ENCODE results near the gene WNT11. TPM values are rescaled to one million over a fixed set of nuclear protein-coding genes. Genes with fewer than 3 reads are reported as not detected.
A peak's percentile ranks its signal among the peaks of the same experiment; 100 is the strongest.

The WNT11 gene
- polyA plus RNA-seq, 4 donors, result 2.1 to 7.3 (median 3.9) TPM

DNA sequence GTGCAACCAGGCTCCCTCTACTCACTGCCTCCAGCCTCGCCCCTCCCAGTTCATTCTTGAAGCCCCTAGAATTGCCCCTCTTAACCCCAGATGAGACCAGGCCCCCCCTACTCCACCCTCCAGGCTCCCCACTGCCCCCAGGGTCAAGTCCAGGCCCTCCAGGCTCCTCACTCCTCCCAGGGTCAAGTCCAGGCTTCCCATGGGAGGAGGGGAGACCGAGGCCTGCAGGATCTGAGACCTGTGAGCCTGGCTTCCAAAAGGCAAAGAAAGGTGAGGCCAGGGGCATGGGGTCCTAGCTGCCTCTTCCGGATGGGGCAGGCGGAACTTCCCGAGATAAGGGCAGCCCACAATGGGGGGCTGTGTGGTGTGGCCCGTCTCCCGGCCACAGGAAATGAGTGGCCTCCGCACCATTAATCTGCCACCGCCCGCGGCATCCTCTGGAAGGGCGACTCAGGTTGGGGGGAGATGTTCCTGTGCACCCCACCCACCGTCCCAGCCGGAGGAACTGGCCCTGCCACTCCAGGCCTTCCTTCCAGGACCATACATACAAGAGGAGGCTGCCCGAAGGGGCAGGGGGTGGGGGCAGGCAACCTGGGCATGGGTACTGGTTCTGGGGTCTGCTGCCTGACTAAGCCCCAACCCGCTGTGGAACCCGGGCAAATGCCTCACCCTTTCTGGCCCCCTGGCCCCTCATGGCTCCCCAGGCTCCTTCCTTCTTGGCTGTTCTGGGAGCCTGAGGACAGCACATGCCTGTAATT lies 35.1 kb upstream of the WNT11 start:
- H3K4me3 ChIP-seq (ENCODE audit: low read depth in 1 of 3, low read length in 3 of 3), result no peak overlapping the region
- H3K27ac ChIP-seq (ENCODE audit: low read depth in 1 of 3, low read length in 2 of 3), result no peak overlapping the region
- no peaks in the 10 kb centered on the region for H3K36me3 ChIP-seq (ENCODE audit: control insufficient read depth in 3 of 3, insufficient read depth in 2 of 3, low read depth in 1 of 3, low read length in 3 of 3)
- FAIRE-seq (no peak), DNase-seq (no peak)
- WGBS, 3 donors, result 82 to 89% (median 86%) methylated on average over 8 to 17 of the region's 17 CpGs
- H3K9me3 ChIP-seq (ENCODE audit: control insufficient read depth in 2 of 2, insufficient read depth in 1 of 2, low read depth in 1 of 2, low read length in 1 of 2), result no peaks in the 10 kb centered on the region
- peaks cover 0 to 7% (median 0%) of the 10 kb centered on the region in 3 donors for H3K27me3 ChIP-seq (ENCODE audit: control insufficient read depth in 3 of 3, insufficient read depth in 3 of 3, low read length in 3 of 3)
- peaks cover 0 to 5% (median 0%) of the 10 kb centered on the region in 3 donors for H3K4me1 ChIP-seq (ENCODE audit: control insufficient read depth in 3 of 3, insufficient read depth in 2 of 3, low read depth in 1 of 3, low read length in 2 of 3)

DNA sequence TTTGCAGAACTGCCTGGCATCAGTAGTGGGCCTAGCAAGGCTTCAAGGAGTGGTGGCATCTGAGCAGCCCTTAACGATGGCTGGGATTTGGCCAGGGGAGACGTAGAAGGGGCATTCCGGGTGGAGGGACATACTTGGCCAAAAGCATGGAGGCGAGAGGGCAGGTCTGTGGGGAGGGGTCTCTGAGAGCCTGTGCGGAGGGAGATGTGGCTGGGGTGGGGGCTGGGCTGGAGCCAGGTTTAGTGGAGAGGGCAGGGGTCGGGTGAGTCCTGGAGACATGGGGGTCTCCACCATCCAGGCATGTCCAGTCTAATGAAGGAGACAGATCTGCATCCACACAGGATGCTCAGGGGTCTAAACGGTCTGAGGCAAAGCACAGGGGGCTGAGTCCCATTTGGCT lies 34.4 kb upstream of the WNT11 start:
- 90 to 93% (median 90%) methylated on average over 7 of the region's 7 CpGs for WGBS, 3 donors
- Histone ChIP-seq H3K4me3 (ENCODE audit: low read depth in 1 of 3, low read length in 3 of 3) (no peak overlapping the region), H3K27me3 (ENCODE audit: control insufficient read depth in 3 of 3, insufficient read depth in 3 of 3, low read length in 3 of 3) (peaks cover 0 to 7% (median 0%) of the 10 kb centered on the region in 3 donors), H3K27ac (ENCODE audit: low read depth in 1 of 3, low read length in 2 of 3) (no peak overlapping the region), H3K4me1 (ENCODE audit: control insufficient read depth in 3 of 3, insufficient read depth in 2 of 3, low read depth in 1 of 3, low read length in 2 of 3) (peaks cover 0 to 5% (median 0%) of the 10 kb centered on the region in 3 donors), H3K36me3 (ENCODE audit: control insufficient read depth in 3 of 3, insufficient read depth in 2 of 3, low read depth in 1 of 3, low read length in 3 of 3) (no peaks in the 10 kb centered on the region), H3K9me3 (ENCODE audit: control insufficient read depth in 2 of 2, insufficient read depth in 1 of 2, low read depth in 1 of 2, low read length in 1 of 2) (no peaks in the 10 kb centered on the region)
- DNase-seq, result no peak
- FAIRE-seq, result no peak

DNA sequence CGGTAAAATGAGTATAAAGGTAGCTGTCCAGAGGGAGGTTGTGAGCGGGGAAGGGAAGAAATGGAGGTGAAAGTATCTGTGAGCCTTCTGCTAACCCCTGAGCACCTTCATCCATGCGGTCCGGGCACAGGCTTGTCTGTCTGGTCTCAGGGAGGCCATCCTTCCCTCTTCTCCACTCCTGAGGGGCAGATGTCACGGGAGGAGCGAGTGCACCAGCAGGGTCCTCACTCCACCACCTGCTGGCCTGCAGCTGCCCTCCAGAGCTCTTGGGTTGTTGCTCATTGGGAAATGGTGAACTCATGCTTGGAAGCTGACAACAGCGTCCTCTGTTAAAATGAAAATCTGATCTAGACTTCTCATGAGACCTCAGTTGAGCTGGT lies 33.8 kb upstream of the WNT11 start:
- peaks cover 0 to 7% (median 0%) of the 10 kb centered on the region in 3 donors for H3K27me3 ChIP-seq (ENCODE audit: control insufficient read depth in 3 of 3, insufficient read depth in 3 of 3, low read length in 3 of 3)
- H3K27ac ChIP-seq (ENCODE audit: low read depth in 1 of 3, low read length in 2 of 3), result no peak overlapping the region
- DNase-seq, result no peak
- H3K4me1 ChIP-seq (ENCODE audit: control insufficient read depth in 3 of 3, insufficient read depth in 2 of 3, low read depth in 1 of 3, low read length in 2 of 3), result peaks cover 0 to 5% (median 0%) of the 10 kb centered on the region in 3 donors
- H3K36me3 ChIP-seq (ENCODE audit: control insufficient read depth in 3 of 3, insufficient read depth in 2 of 3, low read depth in 1 of 3, low read length in 3 of 3), result no peaks in the 10 kb centered on the region
- no peaks in the 10 kb centered on the region for H3K9me3 ChIP-seq (ENCODE audit: control insufficient read depth in 2 of 2, insufficient read depth in 1 of 2, low read depth in 1 of 2, low read length in 1 of 2)
- WGBS, 3 donors, result 88 to 92% (median 89%) methylated on average over 7 of the region's 7 CpGs
- FAIRE-seq, result no peak
- H3K4me3 ChIP-seq (ENCODE audit: low read depth in 1 of 3, low read length in 3 of 3), result no peak overlapping the region

DNA sequence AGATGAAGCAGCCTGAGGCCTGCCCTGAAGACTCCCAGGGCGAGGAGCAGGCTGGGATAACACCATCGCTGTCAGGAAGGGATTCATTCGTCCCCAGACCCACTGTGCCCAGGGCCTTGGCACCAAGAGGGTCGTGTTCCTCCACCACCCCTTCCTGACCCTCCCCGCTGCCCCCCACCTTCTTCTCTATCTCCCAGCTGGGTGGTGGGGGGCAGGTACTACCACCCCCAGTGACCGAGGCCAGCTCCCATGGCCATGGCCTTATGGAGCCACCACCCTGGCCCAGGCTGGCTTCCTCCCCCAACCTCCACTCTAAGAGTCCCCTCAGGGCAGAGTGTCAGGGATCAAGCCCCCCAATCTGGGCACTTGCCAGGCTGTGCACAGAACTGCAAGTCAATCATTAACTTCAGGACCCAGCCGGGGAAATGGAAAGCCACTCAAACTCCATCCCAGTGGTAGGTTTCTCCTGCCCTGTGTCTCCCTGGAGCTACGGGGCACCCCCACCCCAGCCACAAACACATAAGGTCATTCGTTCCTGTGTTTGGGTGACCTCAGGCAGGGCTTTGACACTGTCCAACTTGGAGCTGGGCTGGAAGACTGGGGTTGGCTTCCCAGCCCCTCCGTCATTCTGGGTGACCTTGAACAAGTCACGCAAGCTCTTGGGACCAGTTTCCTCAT lies 33.3 kb upstream of the WNT11 start:
- Histone ChIP-seq H3K36me3 (ENCODE audit: control insufficient read depth in 3 of 3, insufficient read depth in 2 of 3, low read depth in 1 of 3, low read length in 3 of 3) (no peaks in the 10 kb centered on the region), H3K27me3 (ENCODE audit: control insufficient read depth in 3 of 3, insufficient read depth in 3 of 3, low read length in 3 of 3) (peaks cover 0 to 7% (median 0%) of the 10 kb centered on the region in 3 donors), H3K27ac (ENCODE audit: low read depth in 1 of 3, low read length in 2 of 3) (no peak overlapping the region), H3K4me1 (ENCODE audit: control insufficient read depth in 3 of 3, insufficient read depth in 2 of 3, low read depth in 1 of 3, low read length in 2 of 3) (peaks cover 0 to 8% (median 0%) of the 10 kb centered on the region in 3 donors), H3K9me3 (ENCODE audit: control insufficient read depth in 2 of 2, insufficient read depth in 1 of 2, low read depth in 1 of 2, low read length in 1 of 2) (no peaks in the 10 kb centered on the region), H3K4me3 (ENCODE audit: low read depth in 1 of 3, low read length in 3 of 3) (no peak overlapping the region)
- DNase-seq (no peak), FAIRE-seq (no peak)
- 75 to 87% (median 76%) methylated on average over 11 of the region's 11 CpGs for WGBS, 3 donors

DNA sequence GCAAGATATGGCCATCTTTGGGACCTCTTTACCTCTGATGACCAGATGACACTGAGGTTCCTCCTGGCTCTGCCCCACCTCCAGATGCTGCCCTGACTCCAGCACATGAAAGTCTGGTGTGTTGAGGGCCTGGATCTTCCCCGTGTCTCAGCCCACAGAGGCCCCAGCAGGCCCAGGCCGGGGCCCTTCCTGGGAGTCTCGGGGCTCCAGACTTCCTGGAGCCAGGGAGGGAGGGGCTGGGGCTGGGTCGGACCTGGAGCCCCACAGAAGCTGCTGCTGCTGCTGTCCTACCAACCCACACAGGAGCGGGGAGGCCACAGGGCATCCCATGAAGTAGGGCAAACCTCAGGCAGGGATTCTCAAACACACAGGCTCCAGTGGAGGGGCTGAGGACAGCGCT lies 32.2 kb upstream of the WNT11 start:
- H3K27me3 ChIP-seq (ENCODE audit: control insufficient read depth in 3 of 3, insufficient read depth in 3 of 3, low read length in 3 of 3), result peaks cover 0 to 5% (median 0%) of the 10 kb centered on the region in 3 donors
- peaks cover 0 to 18% (median 0%) of the 10 kb centered on the region in 3 donors for H3K4me1 ChIP-seq (ENCODE audit: control insufficient read depth in 3 of 3, insufficient read depth in 2 of 3, low read depth in 1 of 3, low read length in 2 of 3)
- H3K36me3 ChIP-seq (ENCODE audit: control insufficient read depth in 3 of 3, insufficient read depth in 2 of 3, low read depth in 1 of 3, low read length in 3 of 3), result no peaks in the 10 kb centered on the region
- no peaks in the 10 kb centered on the region for H3K9me3 ChIP-seq (ENCODE audit: control insufficient read depth in 2 of 2, insufficient read depth in 1 of 2, low read depth in 1 of 2, low read length in 1 of 2)
- DNase-seq, result peak; percentile 27 to 58
- 35 to 68% (median 55%) methylated on average over 6 of the region's 6 CpGs for WGBS, 3 donors
- no peak overlapping the region for H3K27ac ChIP-seq (ENCODE audit: low read depth in 1 of 3, low read length in 2 of 3)
- FAIRE-seq, result no peak
- H3K4me3 ChIP-seq (ENCODE audit: low read depth in 1 of 3, low read length in 3 of 3), result no peak overlapping the region

DNA sequence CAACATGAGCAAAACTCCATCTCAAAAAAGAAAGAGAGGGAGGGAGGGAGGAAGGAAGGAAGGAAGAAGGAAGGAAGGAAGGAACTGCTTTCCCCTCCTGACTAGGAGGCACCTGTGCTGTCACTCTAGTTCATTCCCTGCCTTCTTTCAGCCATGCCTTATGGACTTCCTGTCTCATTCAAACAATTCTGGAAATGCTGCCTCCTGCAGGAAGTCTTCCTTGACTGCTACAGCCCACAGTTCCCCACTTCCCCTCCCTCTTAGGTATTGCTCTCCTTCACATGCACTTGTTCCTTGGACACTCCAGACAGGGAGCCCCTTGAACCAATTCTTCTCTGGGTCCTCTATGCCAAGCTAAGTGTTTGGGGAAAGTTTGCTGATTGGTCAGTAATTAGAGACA lies 31.6 kb upstream of the WNT11 start:
- no peak overlapping the region for H3K4me3 ChIP-seq (ENCODE audit: low read depth in 1 of 3, low read length in 3 of 3)
- no peaks in the 10 kb centered on the region for H3K9me3 ChIP-seq (ENCODE audit: control insufficient read depth in 2 of 2, insufficient read depth in 1 of 2, low read depth in 1 of 2, low read length in 1 of 2)
- H3K27ac ChIP-seq (ENCODE audit: low read depth in 1 of 3, low read length in 2 of 3), result no peak overlapping the region
- DNase-seq (peak in 1 of 2 donors; percentile 36), FAIRE-seq (no peak)
- H3K36me3 ChIP-seq (ENCODE audit: control insufficient read depth in 3 of 3, insufficient read depth in 2 of 3, low read depth in 1 of 3, low read length in 3 of 3), result no peaks in the 10 kb centered on the region
- no peaks in the 10 kb centered on the region for H3K27me3 ChIP-seq (ENCODE audit: control insufficient read depth in 3 of 3, insufficient read depth in 3 of 3, low read length in 3 of 3)
- H3K4me1 ChIP-seq (ENCODE audit: control insufficient read depth in 3 of 3, insufficient read depth in 2 of 3, low read depth in 1 of 3, low read length in 2 of 3), result peaks cover 0 to 19% (median 0%) of the 10 kb centered on the region in 3 donors

DNA sequence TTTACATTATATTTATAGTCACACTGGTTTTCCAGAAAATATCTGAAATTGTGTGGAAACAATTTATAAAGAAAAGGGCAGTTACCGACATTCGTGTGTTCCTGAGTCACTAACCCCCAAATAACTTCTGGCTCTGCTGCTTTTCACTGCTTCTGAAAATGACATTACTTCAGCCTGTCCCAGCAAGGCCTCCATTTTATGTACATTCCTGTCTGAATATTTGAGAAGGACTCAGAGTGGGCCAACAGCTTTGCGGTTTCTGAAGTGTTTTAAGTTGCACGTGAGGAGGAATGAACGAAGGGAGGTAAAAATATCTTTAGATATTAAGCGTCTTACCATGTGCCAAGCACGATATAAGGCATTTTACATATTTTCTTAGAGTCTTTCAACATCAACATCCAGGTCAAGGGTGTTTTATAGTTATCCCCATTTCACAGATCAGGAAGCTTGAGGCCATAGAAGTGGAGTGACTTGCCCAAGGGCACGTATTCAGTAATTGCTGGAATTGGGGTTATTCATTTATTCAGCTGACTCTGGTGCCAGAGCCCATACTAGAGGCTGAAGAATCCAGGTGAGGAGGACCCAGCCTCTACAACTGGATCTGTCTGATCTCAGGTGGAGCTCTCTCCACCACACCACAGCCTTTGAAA lies 30.8 kb upstream of the WNT11 start:
- Histone ChIP-seq H3K4me1 (ENCODE audit: control insufficient read depth in 3 of 3, insufficient read depth in 2 of 3, low read depth in 1 of 3, low read length in 2 of 3) (peaks cover 0 to 24% (median 0%) of the 10 kb centered on the region in 3 donors), H3K27me3 (ENCODE audit: control insufficient read depth in 3 of 3, insufficient read depth in 3 of 3, low read length in 3 of 3) (no peaks in the 10 kb centered on the region), H3K27ac (ENCODE audit: low read depth in 1 of 3, low read length in 2 of 3) (no peak overlapping the region), H3K36me3 (ENCODE audit: control insufficient read depth in 3 of 3, insufficient read depth in 2 of 3, low read depth in 1 of 3, low read length in 3 of 3) (no peaks in the 10 kb centered on the region), H3K9me3 (ENCODE audit: control insufficient read depth in 2 of 2, insufficient read depth in 1 of 2, low read depth in 1 of 2, low read length in 1 of 2) (no peaks in the 10 kb centered on the region), H3K4me3 (ENCODE audit: low read depth in 1 of 3, low read length in 3 of 3) (peak overlapping the region in 1 of 3 donors; percentile 92)
- no peak for FAIRE-seq
- 87% methylated on average over 8 of the region's 8 CpGs for WGBS, 3 donors
- DNase-seq, result no peak

DNA sequence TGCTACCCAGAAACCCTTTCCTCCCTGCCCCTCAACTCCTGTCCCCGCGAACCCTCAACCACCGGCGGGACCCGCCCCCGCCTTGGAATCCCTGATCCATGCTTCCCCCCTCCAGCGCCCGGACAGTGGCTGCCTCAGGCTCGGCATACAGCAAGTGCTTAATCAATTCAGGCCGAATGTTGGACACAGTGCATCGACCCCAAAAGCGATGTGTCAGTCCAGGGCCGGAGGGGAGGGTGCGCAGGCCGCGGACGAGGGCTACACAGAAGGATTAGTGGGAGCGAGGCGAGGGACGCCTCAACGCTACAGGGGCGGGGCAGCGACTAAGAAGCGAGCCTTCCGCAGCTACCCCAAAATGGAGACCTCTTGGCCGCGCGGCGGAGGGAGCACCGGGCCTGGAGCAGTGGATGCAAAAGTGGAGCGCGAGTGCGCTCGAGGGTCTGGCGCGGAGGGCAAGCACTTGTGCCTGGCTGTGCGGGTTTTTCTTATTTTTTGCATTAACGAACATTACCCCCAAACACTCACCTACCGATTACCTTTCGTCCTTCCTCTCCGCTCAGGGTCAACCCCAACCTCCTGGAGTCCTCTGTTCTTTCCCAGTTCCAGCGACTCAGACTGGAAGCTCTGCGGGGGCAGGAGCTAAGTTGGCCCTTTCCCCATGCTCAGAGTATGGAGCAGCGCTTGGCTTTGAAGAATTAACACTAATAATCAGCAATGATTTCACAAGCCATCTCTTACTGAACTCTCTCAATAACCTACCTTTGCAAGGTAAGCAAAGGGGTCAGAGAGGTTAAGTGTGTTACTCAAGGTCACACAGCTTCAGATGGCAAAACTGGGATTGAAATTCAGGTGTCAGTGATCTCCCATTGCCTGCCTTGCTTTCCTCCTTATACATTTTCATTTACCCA lies 30.0 kb upstream of the WNT11 start:
- FAIRE-seq (no peak), DNase-seq (peak; percentile 10 to 85)
- H3K4me3 ChIP-seq (ENCODE audit: low read depth in 1 of 3, low read length in 3 of 3), result peak overlapping the region; percentile 52 to 92 (median 54)
- peaks cover 0 to 32% (median 0%) of the 10 kb centered on the region in 3 donors for H3K4me1 ChIP-seq (ENCODE audit: control insufficient read depth in 3 of 3, insufficient read depth in 2 of 3, low read depth in 1 of 3, low read length in 2 of 3)
- WGBS, 3 donors, result 4 to 10% (median 6%) methylated on average over 44 of the region's 44 CpGs
- H3K36me3 ChIP-seq (ENCODE audit: control insufficient read depth in 3 of 3, insufficient read depth in 2 of 3, low read depth in 1 of 3, low read length in 3 of 3), result no peaks in the 10 kb centered on the region
- no peaks in the 10 kb centered on the region for H3K9me3 ChIP-seq (ENCODE audit: control insufficient read depth in 2 of 2, insufficient read depth in 1 of 2, low read depth in 1 of 2, low read length in 1 of 2)
- H3K27ac ChIP-seq (ENCODE audit: low read depth in 1 of 3, low read length in 2 of 3), result peak overlapping the region in 2 of 3 donors; percentile 79 to 86
- no peaks in the 10 kb centered on the region for H3K27me3 ChIP-seq (ENCODE audit: control insufficient read depth in 3 of 3, insufficient read depth in 3 of 3, low read length in 3 of 3)

Data from small intestine (tissue), 7 donors.